ENCODE measurements around the gene PKNOX2. TPM values are rescaled to one million over a fixed set of nuclear protein-coding genes. Genes with fewer than 3 reads are reported as not detected.

Gene PKNOX2
- total RNA-seq, 1 donor from 2014 or later, result 12.3 TPM

GRCh38 chr11:125443767-125444311 is 279.3 kb downstream of the PKNOX2 start:
- peak; percentile 24 for DNase-seq

- DNase-seq, result no peak
Measured at GRCh38 chr11:125445731-125446130, 281.2 kb downstream of the PKNOX2 start.

DNA sequence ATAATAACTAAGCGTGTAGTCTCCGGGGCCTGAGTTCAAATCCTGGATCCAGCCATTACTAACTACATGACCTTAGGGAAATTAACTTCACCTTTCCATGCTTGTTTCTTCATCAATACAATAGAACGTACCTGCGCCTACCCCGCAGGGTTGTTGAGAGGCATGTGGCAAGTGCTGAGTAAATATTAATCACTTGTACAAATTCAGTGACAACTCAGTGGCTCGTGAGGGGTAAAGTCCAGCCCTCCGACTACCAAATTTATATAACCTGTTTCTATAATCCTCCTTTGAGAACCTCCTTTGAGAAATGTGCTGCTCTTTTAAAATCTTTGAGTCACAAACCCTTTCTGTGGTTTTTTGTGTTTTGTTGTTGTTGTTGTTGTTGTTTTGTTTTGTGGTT is 281.7 kb downstream of the PKNOX2 start:
- no peak for DNase-seq

GRCh38 chr11:125447721-125448120 is 283.2 kb downstream of the PKNOX2 start:
- DNase-seq, result no peak

- DNase-seq, result no peak
Measured at GRCh38 chr11:125448136-125448535, 283.6 kb downstream of the PKNOX2 start.

DNA sequence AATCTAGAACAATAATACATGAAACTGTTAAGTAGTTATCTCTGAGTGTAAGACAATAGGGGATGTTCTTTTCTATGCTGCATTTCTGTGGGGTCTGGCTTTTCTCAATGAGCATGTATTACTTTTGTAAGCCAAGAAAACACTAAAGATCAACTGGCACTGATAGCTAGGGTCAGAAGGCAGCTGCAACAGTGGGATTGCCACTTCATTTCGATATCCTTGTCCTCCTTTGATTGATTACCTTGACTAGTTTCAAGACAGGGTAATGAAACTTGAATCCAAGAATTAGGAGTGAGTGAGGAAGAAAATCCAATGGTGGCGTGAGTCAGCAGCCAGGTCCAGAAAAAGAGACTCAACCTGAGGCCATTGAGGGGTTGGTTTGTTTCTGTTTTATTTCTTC is 285.0 kb downstream of the PKNOX2 start:
- no peak for DNase-seq

DNA sequence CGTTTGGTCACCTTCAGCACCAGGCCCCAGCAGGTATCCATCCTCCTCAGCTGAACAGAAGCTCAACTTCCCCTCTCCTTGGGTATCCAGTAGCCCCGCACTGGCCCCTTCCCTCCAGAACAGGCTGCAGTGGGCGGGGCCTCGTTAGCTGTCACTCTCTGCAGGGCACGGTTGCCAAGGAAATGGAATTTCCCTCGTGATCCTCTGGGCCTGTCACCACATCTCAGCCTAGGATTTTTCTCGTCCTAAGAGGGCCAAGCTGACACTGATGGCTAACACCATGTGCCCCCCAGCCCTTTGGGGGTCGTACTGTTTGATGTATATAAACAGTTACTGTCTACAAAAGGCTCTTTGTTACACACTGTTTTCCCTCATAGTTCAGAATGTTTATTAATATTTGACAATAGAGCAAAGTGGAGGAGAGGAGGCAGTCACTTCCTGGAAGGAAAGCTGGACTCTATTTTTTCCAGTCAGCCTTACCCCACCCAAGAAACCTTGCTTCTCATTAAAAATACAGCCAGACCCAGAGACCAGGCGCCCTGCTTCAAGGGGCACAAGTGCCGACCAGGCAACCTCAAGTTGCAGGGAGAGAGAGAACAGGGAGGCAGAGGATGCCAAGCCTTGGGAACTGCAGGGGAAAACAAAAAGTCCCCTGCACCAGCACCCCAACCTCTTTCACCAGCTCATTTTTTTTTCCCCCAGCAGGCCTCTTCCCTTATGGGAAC is 287.0 kb downstream of the PKNOX2 start:
- DNase-seq, result peak; percentile 61

- no peak for DNase-seq
Measured at GRCh38 chr11:125452125-125452470, 287.5 kb downstream of the PKNOX2 start.

GRCh38 chr11:125454047-125454446 is 289.5 kb downstream of the PKNOX2 start:
- no peak for DNase-seq

DNA sequence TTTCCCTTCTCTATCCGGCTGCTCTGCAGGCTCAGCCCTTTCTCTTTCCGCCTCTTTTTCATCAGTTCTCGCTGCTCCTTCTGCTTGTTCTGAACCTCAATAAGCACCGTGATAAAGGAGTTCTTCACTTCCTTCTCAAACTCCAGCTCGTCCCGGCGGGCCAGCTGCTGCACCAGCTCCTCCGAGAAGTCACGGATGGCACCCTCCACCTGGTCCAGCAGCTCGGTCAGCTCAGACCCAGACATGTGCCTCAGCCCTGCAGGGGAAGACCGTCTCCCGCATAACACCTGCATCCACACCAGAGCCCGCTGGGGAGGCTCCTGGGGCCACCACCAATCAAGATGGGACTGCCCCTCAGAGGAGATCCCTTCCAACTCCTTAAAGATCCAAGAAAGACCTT is 291.3 kb downstream of the PKNOX2 start:
- DNase-seq, result no peak

DNA sequence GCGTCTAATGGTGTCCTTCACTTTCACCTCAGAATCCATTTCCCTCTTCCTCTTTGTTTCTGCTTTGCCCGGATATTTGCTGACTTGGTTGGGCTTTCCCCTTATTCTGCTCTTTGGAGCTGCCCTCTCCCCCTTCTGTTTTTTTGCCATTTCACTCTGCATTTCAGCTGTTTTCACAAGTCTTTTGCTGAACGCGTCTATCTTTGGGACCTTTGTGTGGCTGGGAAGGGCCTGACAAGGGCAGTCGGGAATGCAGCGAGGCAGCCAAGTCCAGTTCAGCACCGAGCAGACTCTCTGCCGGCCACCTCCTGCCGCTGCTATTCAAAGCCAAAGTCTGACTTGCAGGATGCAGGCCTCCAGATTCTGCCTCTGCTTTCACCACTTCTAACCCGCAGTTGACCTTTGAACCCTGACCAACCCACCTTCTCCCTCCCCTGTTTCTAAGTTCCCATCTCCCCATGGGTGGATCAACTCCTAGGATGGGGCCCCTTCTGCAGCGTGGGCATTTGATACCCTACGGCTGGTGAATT is 293.3 kb downstream of the PKNOX2 start:
- peak; percentile 79 for DNase-seq

DNA sequence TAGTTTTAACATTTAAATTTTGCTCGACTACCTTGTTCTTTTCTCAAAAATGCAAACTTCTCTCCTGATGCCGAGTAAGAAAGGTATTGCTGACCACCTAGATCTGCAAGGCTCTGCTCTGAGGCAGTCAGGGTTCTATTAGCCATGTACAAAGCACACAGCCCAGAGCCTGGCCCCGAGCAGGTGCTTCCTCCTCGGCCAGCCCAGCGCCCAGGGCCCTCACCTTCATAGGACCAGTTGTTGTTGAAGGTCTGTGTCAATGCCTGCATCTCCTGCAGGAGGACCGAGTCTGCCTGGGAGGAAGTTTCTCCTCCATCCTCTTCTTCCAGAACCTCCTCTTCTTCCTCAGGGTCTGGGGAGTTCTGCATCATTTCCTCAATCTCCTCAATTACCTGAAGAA is 295.7 kb downstream of the PKNOX2 start:
- no peak for DNase-seq

- DNase-seq, result peak; percentile 23
Measured at GRCh38 chr11:125463590-125464269, 299.2 kb downstream of the PKNOX2 start.

- no peak for DNase-seq
Measured at GRCh38 chr11:125464270-125464662, 299.7 kb downstream of the PKNOX2 start.

GRCh38 chr11:125464666-125465065 is 300.1 kb downstream of the PKNOX2 start:
- no peak for DNase-seq

DNA sequence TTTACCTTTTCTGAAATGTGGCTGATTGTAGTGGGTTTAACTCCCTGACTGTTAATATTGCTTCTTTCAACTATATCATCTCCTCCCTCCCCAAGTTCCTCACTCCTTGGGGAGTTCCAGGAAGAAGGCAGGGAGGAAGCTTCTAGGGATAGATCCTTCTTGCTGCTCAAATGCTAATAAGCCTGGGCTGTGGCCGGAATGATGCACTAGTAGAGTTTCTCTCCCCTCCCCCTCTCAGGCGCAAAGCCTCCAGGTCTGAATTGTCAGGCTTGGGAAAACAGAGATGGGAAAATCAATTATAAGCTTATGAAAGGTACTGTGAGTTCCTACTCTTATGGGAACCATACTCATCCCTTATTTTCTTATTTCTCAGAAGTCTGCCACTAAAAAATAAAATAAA is 300.7 kb downstream of the PKNOX2 start:
- no peak for DNase-seq

- no peak for DNase-seq
Measured at GRCh38 chr11:125465701-125466100, 301.1 kb downstream of the PKNOX2 start.

GRCh38 chr11:125468025-125468424 is 303.5 kb downstream of the PKNOX2 start:
- DNase-seq, result no peak

DNA sequence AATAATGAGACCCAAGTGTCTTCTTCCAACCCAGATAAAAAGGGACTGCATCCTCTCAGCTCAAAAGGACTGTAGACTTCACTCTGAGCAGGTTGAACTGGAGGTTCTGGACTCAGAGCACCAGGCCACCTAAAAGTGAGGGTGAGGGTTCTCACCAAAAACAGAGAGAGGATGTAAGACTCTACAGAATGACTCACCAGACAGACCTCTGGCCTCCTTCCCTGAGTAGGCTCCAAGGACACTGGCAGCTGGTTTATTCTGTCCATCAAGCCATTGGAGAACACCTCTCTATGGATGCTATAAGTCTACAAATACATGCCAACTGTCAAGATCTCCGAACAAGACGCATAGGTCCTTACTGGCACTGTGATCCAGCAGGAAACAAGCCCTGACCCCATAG is 304.3 kb downstream of the PKNOX2 start:
- no peak for DNase-seq

GRCh38 chr11:125470355-125470754 is 305.8 kb downstream of the PKNOX2 start:
- no peak for DNase-seq

- DNase-seq, result no peak
Measured at GRCh38 chr11:125476721-125477120, 312.2 kb downstream of the PKNOX2 start.

GRCh38 chr11:125479137-125479536 is 314.6 kb downstream of the PKNOX2 start:
- no peak for DNase-seq

DNA sequence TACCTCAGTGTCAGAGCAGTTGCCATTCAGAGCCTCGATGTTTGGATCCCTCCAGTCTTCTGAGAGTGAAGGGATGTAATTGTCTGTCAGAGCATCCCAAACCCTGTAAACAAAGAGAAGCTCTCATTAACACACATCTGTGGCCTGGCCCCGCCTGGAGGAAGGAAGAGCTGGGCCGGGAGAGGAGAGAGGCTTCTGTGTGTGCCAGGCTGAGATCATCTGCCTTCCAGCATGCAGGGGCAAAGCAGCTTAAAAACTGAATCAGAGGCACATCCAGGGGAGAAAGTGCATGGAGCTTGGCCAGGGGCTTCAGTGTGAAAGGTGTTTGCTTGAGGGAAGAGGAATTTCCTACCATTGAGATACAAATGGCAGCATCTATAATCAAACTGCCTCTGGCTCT is 317.0 kb downstream of the PKNOX2 start:
- DNase-seq, result peak; percentile 21
